Liver (tissue), 3 donors: Measurements from ENCODE around the gene FASTKD1.

Source experiments
- EGR1 ChIP-seq, 2 donors: IDR thresholded peaks; 2 replicates each; pipeline ENCODE4 v1.6.1; 2016 to 2018; ENCODE audit warnings: antibody characterized with exemption in 2 of 2, low read depth in 2 of 2
- FOXA1 ChIP-seq: IDR thresholded peaks from 2 replicates; pipeline ENCODE4 v1.6.1; 2016; ENCODE audit warnings: antibody characterized with exemption
- GABPA ChIP-seq, 2 donors: IDR thresholded peaks in 1 of 2; conservative IDR thresholded peaks in 1 of 2; 2 replicates each; pipeline ENCODE4 v1.6.1; 2016; ENCODE audit warnings: antibody characterized with exemption in 2 of 2, mild to moderate bottlenecking in 1 of 2, moderate library complexity in 1 of 2
- JUND ChIP-seq, 2 donors: IDR thresholded peaks; 2 replicates each; pipeline ENCODE4 v1.6.1; 2016; ENCODE audit warnings: antibody characterized with exemption in 2 of 2
- RAD21 ChIP-seq, 2 donors: IDR thresholded peaks; 2 replicates each; pipeline ENCODE4 v1.6.1; 2016; ENCODE audit warnings: antibody characterized with exemption in 2 of 2, mild to moderate bottlenecking in 2 of 2
- RXRA ChIP-seq, 2 donors: IDR thresholded peaks; 2 replicates each; pipeline ENCODE4 v1.6.1; 2017 to 2018; ENCODE audit warnings: antibody characterized with exemption in 2 of 2, mild to moderate bottlenecking in 1 of 2
- SP1 ChIP-seq: IDR thresholded peaks from 2 replicates; pipeline ENCODE4 v1.6.1; 2018; ENCODE audit warnings: antibody characterized with exemption, mild to moderate bottlenecking
- TAF1 ChIP-seq: conservative IDR thresholded peaks from 2 replicates; pipeline ENCODE4 v1.6.1; 2016; ENCODE audit warnings: antibody characterized with exemption, mild to moderate bottlenecking
- YY1 ChIP-seq: IDR thresholded peaks from 2 replicates; pipeline ENCODE4 v1.6.1; 2016; ENCODE audit warnings: antibody characterized with exemption, mild to moderate bottlenecking
- TF ChIP-seq, protein P1 (sequence below): fragments of 150-350 bp; IDR thresholded peaks from 2 replicates; pipeline ENCODE4 v1.5.1; 2017; ENCODE audit warnings: improper control_type of control experiment, low read depth, low read length; ENCODE audit not compliant: missing input control
- TF ChIP-seq, protein P2 (sequence below): IDR thresholded peaks from 2 replicates; pipeline ENCODE4 v1.6.1; 2016; ENCODE audit warnings: antibody characterized with exemption
- TF ChIP-seq, protein P3 (sequence below): IDR thresholded peaks from 2 replicates; pipeline ENCODE4 v1.6.1; 2016; ENCODE audit warnings: antibody characterized with exemption
- TF ChIP-seq, protein P4 (sequence below): IDR thresholded peaks from 2 replicates; pipeline ENCODE4 v1.6.1; 2016; ENCODE audit warnings: antibody characterized with exemption, mild to moderate bottlenecking
- TF ChIP-seq, protein P5 (sequence below): IDR thresholded peaks from 2 replicates; pipeline ENCODE4 v1.6.1; 2016; ENCODE audit warnings: antibody characterized with exemption
- donor health status: healthy.
- donor health status: healthy.

DNA sequence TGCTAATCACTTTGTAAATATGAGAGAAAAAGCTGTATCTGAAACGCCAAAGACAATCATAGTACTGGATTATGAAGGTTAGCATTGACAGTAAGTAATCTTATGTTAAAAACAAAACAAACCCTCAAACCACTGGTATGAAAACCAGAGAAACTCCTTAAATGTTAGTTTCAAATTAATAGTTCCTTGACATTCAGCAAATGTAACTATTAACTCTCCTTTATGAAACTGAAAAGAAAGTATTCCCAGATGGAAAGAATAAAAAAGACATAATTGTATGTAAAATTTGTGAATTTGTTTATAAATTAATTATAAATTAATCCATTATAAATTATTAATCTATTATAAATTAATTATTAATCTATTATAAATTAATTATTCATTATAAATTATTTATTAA, 12.3 kb downstream of the FASTKD1 start:
- no peak for TF ChIP-seq GABPA (IDR thresholded peaks at IDR 0.05 in 1 of 2, conservative IDR thresholded peaks at IDR 0.05 in 1 of 2)
- TF ChIP-seq TAF1 = no peak
- TF ChIP-seq, protein P1, sequence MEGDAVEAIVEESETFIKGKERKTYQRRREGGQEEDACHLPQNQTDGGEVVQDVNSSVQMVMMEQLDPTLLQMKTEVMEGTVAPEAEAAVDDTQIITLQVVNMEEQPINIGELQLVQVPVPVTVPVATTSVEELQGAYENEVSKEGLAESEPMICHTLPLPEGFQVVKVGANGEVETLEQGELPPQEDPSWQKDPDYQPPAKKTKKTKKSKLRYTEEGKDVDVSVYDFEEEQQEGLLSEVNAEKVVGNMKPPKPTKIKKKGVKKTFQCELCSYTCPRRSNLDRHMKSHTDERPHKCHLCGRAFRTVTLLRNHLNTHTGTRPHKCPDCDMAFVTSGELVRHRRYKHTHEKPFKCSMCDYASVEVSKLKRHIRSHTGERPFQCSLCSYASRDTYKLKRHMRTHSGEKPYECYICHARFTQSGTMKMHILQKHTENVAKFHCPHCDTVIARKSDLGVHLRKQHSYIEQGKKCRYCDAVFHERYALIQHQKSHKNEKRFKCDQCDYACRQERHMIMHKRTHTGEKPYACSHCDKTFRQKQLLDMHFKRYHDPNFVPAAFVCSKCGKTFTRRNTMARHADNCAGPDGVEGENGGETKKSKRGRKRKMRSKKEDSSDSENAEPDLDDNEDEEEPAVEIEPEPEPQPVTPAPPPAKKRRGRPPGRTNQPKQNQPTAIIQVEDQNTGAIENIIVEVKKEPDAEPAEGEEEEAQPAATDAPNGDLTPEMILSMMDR = no peak
- no peak for TF ChIP-seq JUND (IDR thresholded peaks at IDR 0.05)
- no peak for TF ChIP-seq RAD21 (IDR thresholded peaks at IDR 0.05)
- TF ChIP-seq EGR1 (IDR thresholded peaks at IDR 0.05; ENCODE audit: low read depth in 2 of 2) = no peak
- TF ChIP-seq, protein P2, sequence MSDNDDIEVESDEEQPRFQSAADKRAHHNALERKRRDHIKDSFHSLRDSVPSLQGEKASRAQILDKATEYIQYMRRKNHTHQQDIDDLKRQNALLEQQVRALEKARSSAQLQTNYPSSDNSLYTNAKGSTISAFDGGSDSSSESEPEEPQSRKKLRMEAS = no peak
- no peak for TF ChIP-seq FOXA1
- TF ChIP-seq, protein P3, sequence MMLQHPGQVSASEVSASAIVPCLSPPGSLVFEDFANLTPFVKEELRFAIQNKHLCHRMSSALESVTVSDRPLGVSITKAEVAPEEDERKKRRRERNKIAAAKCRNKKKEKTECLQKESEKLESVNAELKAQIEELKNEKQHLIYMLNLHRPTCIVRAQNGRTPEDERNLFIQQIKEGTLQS = no peak
- no peak for TF ChIP-seq SP1
- TF ChIP-seq, protein P4, sequence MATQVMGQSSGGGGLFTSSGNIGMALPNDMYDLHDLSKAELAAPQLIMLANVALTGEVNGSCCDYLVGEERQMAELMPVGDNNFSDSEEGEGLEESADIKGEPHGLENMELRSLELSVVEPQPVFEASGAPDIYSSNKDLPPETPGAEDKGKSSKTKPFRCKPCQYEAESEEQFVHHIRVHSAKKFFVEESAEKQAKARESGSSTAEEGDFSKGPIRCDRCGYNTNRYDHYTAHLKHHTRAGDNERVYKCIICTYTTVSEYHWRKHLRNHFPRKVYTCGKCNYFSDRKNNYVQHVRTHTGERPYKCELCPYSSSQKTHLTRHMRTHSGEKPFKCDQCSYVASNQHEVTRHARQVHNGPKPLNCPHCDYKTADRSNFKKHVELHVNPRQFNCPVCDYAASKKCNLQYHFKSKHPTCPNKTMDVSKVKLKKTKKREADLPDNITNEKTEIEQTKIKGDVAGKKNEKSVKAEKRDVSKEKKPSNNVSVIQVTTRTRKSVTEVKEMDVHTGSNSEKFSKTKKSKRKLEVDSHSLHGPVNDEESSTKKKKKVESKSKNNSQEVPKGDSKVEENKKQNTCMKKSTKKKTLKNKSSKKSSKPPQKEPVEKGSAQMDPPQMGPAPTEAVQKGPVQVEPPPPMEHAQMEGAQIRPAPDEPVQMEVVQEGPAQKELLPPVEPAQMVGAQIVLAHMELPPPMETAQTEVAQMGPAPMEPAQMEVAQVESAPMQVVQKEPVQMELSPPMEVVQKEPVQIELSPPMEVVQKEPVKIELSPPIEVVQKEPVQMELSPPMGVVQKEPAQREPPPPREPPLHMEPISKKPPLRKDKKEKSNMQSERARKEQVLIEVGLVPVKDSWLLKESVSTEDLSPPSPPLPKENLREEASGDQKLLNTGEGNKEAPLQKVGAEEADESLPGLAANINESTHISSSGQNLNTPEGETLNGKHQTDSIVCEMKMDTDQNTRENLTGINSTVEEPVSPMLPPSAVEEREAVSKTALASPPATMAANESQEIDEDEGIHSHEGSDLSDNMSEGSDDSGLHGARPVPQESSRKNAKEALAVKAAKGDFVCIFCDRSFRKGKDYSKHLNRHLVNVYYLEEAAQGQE = no peak
- TF ChIP-seq, protein P5, sequence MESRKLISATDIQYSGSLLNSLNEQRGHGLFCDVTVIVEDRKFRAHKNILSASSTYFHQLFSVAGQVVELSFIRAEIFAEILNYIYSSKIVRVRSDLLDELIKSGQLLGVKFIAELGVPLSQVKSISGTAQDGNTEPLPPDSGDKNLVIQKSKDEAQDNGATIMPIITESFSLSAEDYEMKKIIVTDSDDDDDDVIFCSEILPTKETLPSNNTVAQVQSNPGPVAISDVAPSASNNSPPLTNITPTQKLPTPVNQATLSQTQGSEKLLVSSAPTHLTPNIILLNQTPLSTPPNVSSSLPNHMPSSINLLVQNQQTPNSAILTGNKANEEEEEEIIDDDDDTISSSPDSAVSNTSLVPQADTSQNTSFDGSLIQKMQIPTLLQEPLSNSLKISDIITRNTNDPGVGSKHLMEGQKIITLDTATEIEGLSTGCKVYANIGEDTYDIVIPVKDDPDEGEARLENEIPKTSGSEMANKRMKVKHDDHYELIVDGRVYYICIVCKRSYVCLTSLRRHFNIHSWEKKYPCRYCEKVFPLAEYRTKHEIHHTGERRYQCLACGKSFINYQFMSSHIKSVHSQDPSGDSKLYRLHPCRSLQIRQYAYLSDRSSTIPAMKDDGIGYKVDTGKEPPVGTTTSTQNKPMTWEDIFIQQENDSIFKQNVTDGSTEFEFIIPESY = no peak
- no peak for TF ChIP-seq YY1
- TF ChIP-seq RXRA (IDR thresholded peaks at IDR 0.05) = no peak
